H1 (cell line): ENCODE measurements around the gene RORB. TPM values are rescaled to one million over a fixed set of nuclear protein-coding genes. Genes with fewer than 3 reads are reported as not detected.

Experiments used
- ASH2L ChIP-seq: fragments of 200-600, 300-600 bp; sonication (generic); IDR thresholded peaks from one replicate; pipeline ENCODE4 v1.7.1; 2017; ENCODE audit warnings: low read length
- BACH1 ChIP-seq: IDR thresholded peaks from 2 replicates; pipeline ENCODE4 v1.6.1; 2012; ENCODE audit warnings: low read length, improper control_type of control experiment
- BRCA1 ChIP-seq: IDR thresholded peaks from 2 replicates; pipeline ENCODE4 v1.6.1; 2012; ENCODE audit warnings: low read depth, low read length, improper control_type of control experiment
- CBX5 ChIP-seq: fragments of 300-800, 300-1000 bp; sonication (generic); IDR thresholded peaks from 2 replicates; pipeline ENCODE4 v1.7.1; 2016; ENCODE audit warnings: antibody characterized with exemption, low read length, low read depth
- CREB1 ChIP-seq: IDR thresholded peaks from 2 replicates; pipeline ENCODE4 v1.6.1; 2012; ENCODE audit warnings: inconsistent platforms
- JUN ChIP-seq: IDR thresholded peaks from 2 replicates; pipeline ENCODE4 v1.6.1; 2011; ENCODE audit warnings: low read depth, mild to moderate bottlenecking, improper control_type of control experiment, low read length
- NANOG ChIP-seq: IDR thresholded peaks from 2 replicates; pipeline ENCODE4 v1.6.1; 2011; ENCODE audit warnings: low read length, low read depth, mild to moderate bottlenecking, inconsistent platforms; ENCODE audit not compliant: insufficient read depth, poor library complexity, severe bottlenecking
- POLR2A ChIP-seq, 2 experiments: IDR thresholded peaks; 1 replicate in 1 of 2; 2 replicates in 1 of 2; pipeline ENCODE4 v1.6.1; 2011; ENCODE audit warnings: low read depth in 2 of 2, low read length in 2 of 2, mild to moderate bottlenecking in 2 of 2; ENCODE audit errors: control extremely low read depth in 1 of 2
- RFX5 ChIP-seq: IDR thresholded peaks from 2 replicates; pipeline ENCODE4 v1.6.1; 2011; ENCODE audit warnings: low read depth, low read length, improper control_type of control experiment, borderline replicate concordance
- SIN3A ChIP-seq, 2 experiments: IDR thresholded peaks in 1 of 2; conservative IDR thresholded peaks in 1 of 2; 2 replicates each; pipeline ENCODE4 v1.6.1; 2011 to 2012; ENCODE audit warnings: low read length in 2 of 2, improper control_type of control experiment in 1 of 2, low read depth in 1 of 2, mild to moderate bottlenecking in 1 of 2
- SIRT6 ChIP-seq: IDR thresholded peaks from one replicate; pipeline ENCODE4 v1.7.1; 2012; ENCODE audit warnings: low read length, inconsistent platforms
- SIX5 ChIP-seq: IDR thresholded peaks from 2 replicates; pipeline ENCODE4 v1.6.1; 2011; ENCODE audit warnings: mild to moderate bottlenecking, low read depth, low read length
- SP1 ChIP-seq: IDR thresholded peaks from 2 replicates; pipeline ENCODE4 v1.6.1; 2011; ENCODE audit warnings: low read depth, low read length
- SUZ12 ChIP-seq: fragments of 200-600 bp; sonication (generic); IDR thresholded peaks from 2 replicates; pipeline ENCODE4 v1.6.1; 2012; ENCODE audit warnings: mild to moderate bottlenecking, inconsistent platforms, low read length, moderate library complexity, mixed read lengths
- TAF1 ChIP-seq: IDR thresholded peaks from 2 replicates; pipeline ENCODE4 v1.6.1; 2011; ENCODE audit warnings: mild to moderate bottlenecking, low read depth, low read length
- TAF7 ChIP-seq: optimal IDR thresholded peaks from 2 replicates; pipeline ENCODE3; 2011; ENCODE audit warnings: low read depth, mild to moderate bottlenecking, inconsistent platforms, low read length, moderate library complexity, borderline replicate concordance
- TEAD4 ChIP-seq: IDR thresholded peaks from 2 replicates; pipeline ENCODE4 v1.6.1; 2012; ENCODE audit warnings: low read depth, low read length, inconsistent platforms, mixed read lengths
- YY1 ChIP-seq: IDR thresholded peaks from 2 replicates; pipeline ENCODE4 v1.6.1; 2011; ENCODE audit warnings: low read depth, mild to moderate bottlenecking, low read length
- polyA plus RNA-seq, 7 experiments: library from polyadenylated mRNA; depleted of rRNA in 3 of 7; stranded (reverse) in 5 of 7; unstranded in 2 of 7; fragments of >200 nt in 5 of 7; fragments of 200-250 nt in 2 of 7; gene quantifications; 1 replicate in 5 of 7; 2 replicates in 1 of 7; 4 replicates in 1 of 7; pipeline versions ENCODE4 v1.2.1 to v1.2.3, GENCODE V29; 2011 to 2013; ENCODE audit warnings: missing spikeins in 2 of 7, mixed read lengths in 2 of 7
- total RNA-seq: library from RNA; stranded (reverse); fragmentation: NEBNext Ultra II Directional; extraction: Animal tissue kit (Norgen Biotek cat#: 25700); gene quantifications from 2 replicates; pipeline ENCODE4 v1.2.1, GENCODE V29; 2021
- TF ChIP-seq, protein P1 (sequence below), 3 experiments: IDR thresholded peaks; 1 replicate in 2 of 3; 2 replicates in 1 of 3; pipeline versions ENCODE4 v1.5.1 to v1.6.1; 2011; ENCODE audit warnings: low read length in 3 of 3, mild to moderate bottlenecking in 3 of 3, inconsistent platforms in 2 of 3, low read depth in 1 of 3, moderate library complexity in 1 of 3; ENCODE audit not compliant: insufficient read depth in 1 of 3; ENCODE audit errors: control extremely low read depth in 1 of 3
- TF ChIP-seq, protein P2 (sequence below): IDR thresholded peaks from 2 replicates; pipeline ENCODE4 v1.6.1; 2011; ENCODE audit warnings: low read length, improper control_type of control experiment
- TF ChIP-seq, protein P3 (sequence below): IDR thresholded peaks from 2 replicates; pipeline ENCODE4 v1.6.1; 2011; ENCODE audit warnings: low read depth, mild to moderate bottlenecking, low read length; ENCODE audit not compliant: insufficient read depth

Gene RORB
- total and polyA plus RNA-seq, 2 of the 8 experiments (the other 6 are each of a cell fraction or from before 2014, with no cell fraction given): 2.3 to 7.1 TPM

DNA sequence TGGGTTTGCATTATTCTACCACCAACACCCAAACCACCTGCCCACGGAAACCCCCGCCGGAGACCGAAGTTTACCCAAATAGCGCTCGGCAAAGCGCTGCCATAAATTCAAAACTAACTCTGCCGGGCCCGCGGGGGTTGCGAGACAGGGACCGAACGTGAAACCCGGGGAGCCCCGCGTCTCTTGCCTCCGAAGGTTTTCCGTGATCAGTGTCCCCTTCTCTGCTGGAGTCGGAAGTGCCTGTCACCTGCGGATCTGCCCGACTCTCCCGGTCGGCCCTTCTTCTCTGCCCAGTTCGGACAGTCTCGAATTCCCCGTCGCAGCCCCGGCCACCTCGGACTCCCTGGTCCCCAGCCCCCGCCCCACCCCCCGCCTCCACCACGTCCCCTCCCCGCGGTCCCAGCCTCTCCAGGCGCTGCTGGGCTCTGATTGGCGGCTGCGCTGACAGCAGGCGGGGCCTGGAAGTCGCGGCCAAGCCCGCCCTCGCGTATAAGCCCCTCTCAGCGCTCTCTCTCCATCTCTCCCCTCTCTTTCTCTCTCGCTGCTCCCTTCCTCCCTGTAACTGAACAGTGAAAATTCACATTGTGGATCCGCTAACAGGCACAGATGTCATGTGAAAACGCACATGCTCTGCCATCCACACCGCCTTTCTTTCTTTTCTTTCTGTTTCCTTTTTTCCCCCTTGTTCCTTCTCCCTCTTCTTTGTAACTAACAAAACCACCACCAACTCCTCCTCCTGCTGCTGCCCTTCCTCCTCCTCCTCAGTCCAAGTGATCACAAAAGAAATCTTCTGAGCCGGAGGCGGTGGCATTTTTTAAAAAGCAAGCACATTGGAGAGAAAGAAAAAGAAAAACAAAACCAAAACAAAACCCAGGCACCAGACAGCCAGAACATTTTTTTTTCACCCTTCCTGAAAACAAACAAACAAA, at the start of gene RORB (continued):
- TF ChIP-seq, protein P1, sequence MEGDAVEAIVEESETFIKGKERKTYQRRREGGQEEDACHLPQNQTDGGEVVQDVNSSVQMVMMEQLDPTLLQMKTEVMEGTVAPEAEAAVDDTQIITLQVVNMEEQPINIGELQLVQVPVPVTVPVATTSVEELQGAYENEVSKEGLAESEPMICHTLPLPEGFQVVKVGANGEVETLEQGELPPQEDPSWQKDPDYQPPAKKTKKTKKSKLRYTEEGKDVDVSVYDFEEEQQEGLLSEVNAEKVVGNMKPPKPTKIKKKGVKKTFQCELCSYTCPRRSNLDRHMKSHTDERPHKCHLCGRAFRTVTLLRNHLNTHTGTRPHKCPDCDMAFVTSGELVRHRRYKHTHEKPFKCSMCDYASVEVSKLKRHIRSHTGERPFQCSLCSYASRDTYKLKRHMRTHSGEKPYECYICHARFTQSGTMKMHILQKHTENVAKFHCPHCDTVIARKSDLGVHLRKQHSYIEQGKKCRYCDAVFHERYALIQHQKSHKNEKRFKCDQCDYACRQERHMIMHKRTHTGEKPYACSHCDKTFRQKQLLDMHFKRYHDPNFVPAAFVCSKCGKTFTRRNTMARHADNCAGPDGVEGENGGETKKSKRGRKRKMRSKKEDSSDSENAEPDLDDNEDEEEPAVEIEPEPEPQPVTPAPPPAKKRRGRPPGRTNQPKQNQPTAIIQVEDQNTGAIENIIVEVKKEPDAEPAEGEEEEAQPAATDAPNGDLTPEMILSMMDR (IDR thresholded peaks at IDR 0.05; ENCODE audit: control extremely low read depth in 1 of 3, insufficient read depth in 1 of 3, low read depth in 1 of 3, low read length in 3 of 3): no peak
- no peak for TF ChIP-seq BACH1
- TF ChIP-seq POLR2A (IDR thresholded peaks at IDR 0.05; ENCODE audit: control extremely low read depth in 1 of 2, low read depth in 2 of 2, low read length in 2 of 2): no peak
- TF ChIP-seq, protein P2, sequence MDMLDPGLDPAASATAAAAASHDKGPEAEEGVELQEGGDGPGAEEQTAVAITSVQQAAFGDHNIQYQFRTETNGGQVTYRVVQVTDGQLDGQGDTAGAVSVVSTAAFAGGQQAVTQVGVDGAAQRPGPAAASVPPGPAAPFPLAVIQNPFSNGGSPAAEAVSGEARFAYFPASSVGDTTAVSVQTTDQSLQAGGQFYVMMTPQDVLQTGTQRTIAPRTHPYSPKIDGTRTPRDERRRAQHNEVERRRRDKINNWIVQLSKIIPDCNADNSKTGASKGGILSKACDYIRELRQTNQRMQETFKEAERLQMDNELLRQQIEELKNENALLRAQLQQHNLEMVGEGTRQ: no peak
- peak; percentile 16 for TF ChIP-seq TAF7
- TF ChIP-seq SIX5: no peak
- TF ChIP-seq NANOG: no peak
- no peak for TF ChIP-seq TAF1
- no peak for TF ChIP-seq RFX5
- TF ChIP-seq JUN: no peak
- TF ChIP-seq SUZ12: no peak
- TF ChIP-seq SIRT6: no peak
- TF ChIP-seq ASH2L: peak; percentile 32
- TF ChIP-seq SP1: no peak
- peak in 1 of 2 experiments; percentile 61; a peak in 1 of 4 replicates for TF ChIP-seq SIN3A (conservative IDR thresholded peaks at IDR 0.05 in 1 of 2, IDR thresholded peaks at IDR 0.05 in 1 of 2; ENCODE audit: low read depth in 1 of 2, low read length in 2 of 2)
- TF ChIP-seq, protein P3, sequence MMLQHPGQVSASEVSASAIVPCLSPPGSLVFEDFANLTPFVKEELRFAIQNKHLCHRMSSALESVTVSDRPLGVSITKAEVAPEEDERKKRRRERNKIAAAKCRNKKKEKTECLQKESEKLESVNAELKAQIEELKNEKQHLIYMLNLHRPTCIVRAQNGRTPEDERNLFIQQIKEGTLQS: no peak
- 0 out of 2 replicates have a peak, but pooled peaks have one; percentile 17 for TF ChIP-seq CREB1
- no peak for TF ChIP-seq BRCA1
- TF ChIP-seq YY1: no peak; the same call in 1 of the 2 replicates
- no peak for TF ChIP-seq TEAD4
- no peak for TF ChIP-seq CBX5
